CD4-positive, alpha-beta T cell treated with Interleukin-15 for 4 hours (primary cell): ENCODE results near the gene HNRNPC.
"Not testable (repeated sequence)": the region's sequence is repeated elsewhere in the genome, so short reads cannot be mapped to it uniquely, and the experiment has no call there.

Experiments
- DNase-seq: peaks from one replicate; pipeline ENCODE4 v3.0.0-alpha.2; 2020; ENCODE audit warnings: low spot score

Gene HNRNPC

GRCh38 chr14:21268617-21269251 lies 508 bp downstream of the HNRNPC start:
- DNase-seq: peak; percentile 39

- DNase-seq: peak; percentile 30
These were observed 1.2 kb downstream of the HNRNPC start for GRCh38 chr14:21267886-21268616.

GRCh38 chr14:21267431-21267845 lies 1.8 kb downstream of the HNRNPC start:
- DNase-seq: no peak

GRCh38 chr14:21264025-21264801 lies 5.0 kb downstream of the HNRNPC start:
- peak; percentile 77 for DNase-seq

GRCh38 chr14:21263284-21264024 lies 5.8 kb downstream of the HNRNPC start:
- no peak for DNase-seq

GRCh38 chr14:21262410-21262809 lies 6.8 kb downstream of the HNRNPC start:
- no peak for DNase-seq

- DNase-seq: no peak
These were observed 7.4 kb downstream of the HNRNPC start for GRCh38 chr14:21261824-21262223.

GRCh38 chr14:21258889-21259787 lies 10.1 kb downstream of the HNRNPC start:
- no peak for DNase-seq

GRCh38 chr14:21258005-21258888 lies 11.0 kb downstream of the HNRNPC start:
- no peak for DNase-seq

- no peak for DNase-seq
These were observed 11.8 kb downstream of the HNRNPC start for GRCh38 chr14:21257394-21257909.

- DNase-seq: no peak
These were observed 12.5 kb downstream of the HNRNPC start for GRCh38 chr14:21256539-21257393.

GRCh38 chr14:21256102-21256447 lies 13.2 kb downstream of the HNRNPC start:
- DNase-seq: not testable (repeated sequence)

- no peak for DNase-seq
These were observed 13.7 kb downstream of the HNRNPC start for GRCh38 chr14:21255385-21256101.

- DNase-seq: no peak
These were observed 17.1 kb downstream of the HNRNPC start for GRCh38 chr14:21252149-21252548.

- DNase-seq: no peak
These were observed 18.0 kb downstream of the HNRNPC start for GRCh38 chr14:21251215-21251614.

- no peak for DNase-seq
These were observed 20.4 kb downstream of the HNRNPC start for GRCh38 chr14:21248739-21249411.

- DNase-seq: no peak
These were observed 20.9 kb downstream of the HNRNPC start for GRCh38 chr14:21248338-21248737.

- DNase-seq: no peak
These were observed 23.4 kb downstream of the HNRNPC start for GRCh38 chr14:21245813-21246212.
